Camera-type eye (tissue), 1 donor: ENCODE data around the gene APOBEC3B. TPM values are rescaled to one million over a fixed set of nuclear protein-coding genes. Genes with fewer than 3 reads are reported as not detected.

ENCODE experiments used
- total RNA-seq: library from RNA; depleted of rRNA; stranded (reverse); fragments of >200 nt; gene quantifications from one replicate; pipeline ENCODE4 v1.2.3, GENCODE V29; 2014

Gene APOBEC3B
- 1.8 TPM for total RNA-seq

DNA sequence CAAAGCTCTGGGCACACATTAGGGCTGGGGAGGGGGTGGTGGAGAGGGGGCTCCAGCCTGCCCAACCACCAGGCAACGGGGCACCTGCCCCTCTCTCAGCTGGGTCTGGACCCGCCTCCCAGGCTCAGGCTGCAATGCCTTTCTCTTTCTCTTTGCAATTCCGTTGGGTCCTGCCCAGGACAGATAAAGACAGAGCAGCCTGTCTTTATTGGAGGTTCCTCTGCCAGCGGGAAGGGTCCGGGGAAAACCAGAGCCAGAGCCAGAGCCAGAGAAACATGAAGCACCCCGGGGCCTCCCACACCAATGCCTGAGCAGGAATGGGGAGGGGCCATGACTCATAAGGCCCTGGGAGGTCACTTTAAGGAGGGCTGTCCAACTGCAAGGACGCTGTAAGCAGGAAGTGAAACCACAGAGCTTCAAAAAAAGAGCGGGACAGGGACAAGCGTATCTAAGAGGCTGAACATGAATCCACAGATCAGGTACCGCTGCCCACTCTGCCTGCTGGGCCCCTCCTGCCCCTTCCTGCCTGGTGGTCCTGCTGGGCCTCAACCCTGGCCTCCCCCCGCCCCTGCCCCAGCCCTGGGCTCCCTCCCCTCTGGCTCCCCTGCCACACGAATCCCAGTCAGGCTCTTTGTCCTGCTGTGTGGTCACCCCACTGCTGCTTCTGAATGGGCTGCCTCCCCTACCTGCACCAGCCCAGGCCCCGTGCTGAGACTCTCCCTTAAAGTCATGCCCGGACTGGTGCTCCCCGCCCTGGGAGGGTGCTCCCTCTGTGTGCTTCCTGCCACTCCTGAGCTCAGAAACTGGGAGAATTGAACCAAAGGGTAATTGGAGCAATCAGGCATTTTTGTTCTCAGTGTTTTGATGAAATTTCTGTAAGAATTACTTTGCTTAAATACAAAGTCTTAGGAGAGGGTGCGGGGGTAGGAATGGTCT, at the start of gene APOBEC3B:
Gene APOBEC3B (plus strand): TSS at position 356 of the 936 bp plus-strand sequence. CDS start 107 bp downstream, at position 463.

DNA sequence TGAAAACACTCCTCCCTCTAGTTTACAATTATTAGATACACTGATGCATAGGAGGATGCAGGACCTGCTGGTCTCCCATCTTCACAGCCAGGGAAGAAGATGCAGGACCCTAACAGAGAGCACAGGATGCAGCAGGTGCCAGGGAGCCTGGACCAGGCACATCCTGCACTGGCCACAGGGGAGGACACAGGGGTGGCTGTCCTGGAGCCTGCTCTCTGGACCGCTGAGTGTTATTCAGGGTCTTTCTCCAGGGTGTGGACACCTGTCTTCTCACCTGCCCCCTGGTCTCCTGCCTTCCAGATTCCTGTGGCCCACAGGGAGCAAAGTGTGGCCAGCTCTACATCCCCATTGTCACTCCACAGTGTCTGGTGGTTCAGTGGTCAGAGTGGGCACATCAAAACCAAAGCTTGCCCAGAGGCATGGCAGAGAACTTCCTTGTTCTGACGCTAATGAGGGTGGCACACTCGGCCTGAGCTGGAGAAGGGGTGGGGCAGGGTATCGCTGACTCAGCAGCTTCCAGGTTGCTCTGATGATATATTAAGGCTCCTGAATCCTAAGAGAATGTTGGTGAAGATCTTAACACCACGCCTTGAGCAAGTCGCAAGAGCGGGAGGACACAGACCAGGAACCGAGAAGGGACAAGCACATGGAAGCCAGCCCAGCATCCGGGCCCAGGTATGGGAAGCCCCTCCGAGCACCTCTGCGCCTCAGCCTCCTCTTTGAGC, 24.9 kb upstream of the APOBEC3B start, which contains the start of gene APOBEC3A:
Gene APOBEC3A (plus strand): TSS at position 564 of the 725 bp plus-strand sequence. CDS start 83 bp downstream, at position 647.

GRCh38 chr22:39013942-39014722, 32.0 kb downstream of the APOBEC3B start, which contains the start of gene APOBEC3C:
APOBEC3C (plus strand) TSS chr22:39014257; CDS start chr22:39014363, 106 bp downstream.

GRCh38 chr22:39040538-39041296, 58.6 kb downstream of the APOBEC3B start, which contains the start of gene APOBEC3F:
APOBEC3F (plus strand) TSS chr22:39040864; CDS start chr22:39040961, 97 bp downstream.

Other genes with a start within 250 kb of the APOBEC3B start
- gene SUN2, start 226.3 kb upstream of the APOBEC3B start, total RNA-seq = 118 TPM
- 25.4 TPM for gene DNAL4, start 188.2 kb upstream of the APOBEC3B start, total RNA-seq
- 17.3 TPM for gene NPTXR, start 138.3 kb upstream of the APOBEC3B start, total RNA-seq
- 43.9 TPM for gene CBX6, start 110.1 kb upstream of the APOBEC3B start, total RNA-seq
- gene APOBEC3A, start 24.7 kb upstream of the APOBEC3B start, total RNA-seq = 5.4 TPM
- 4.5 TPM for gene APOBEC3C, start 31.9 kb downstream of the APOBEC3B start, total RNA-seq
- 0.49 TPM for gene APOBEC3D, start 38.8 kb downstream of the APOBEC3B start, total RNA-seq
- gene APOBEC3F, start 58.5 kb downstream of the APOBEC3B start, total RNA-seq = 2.4 TPM
- gene APOBEC3G, start 94.9 kb downstream of the APOBEC3B start, total RNA-seq = 6.5 TPM
- not detected for gene APOBEC3H, start 114.9 kb downstream of the APOBEC3B start, total RNA-seq
- gene CBX7, start 170.3 kb downstream of the APOBEC3B start, total RNA-seq = 27.4 TPM